ENCODE data around the gene TMCO4.

The TMCO4 gene

DNA sequence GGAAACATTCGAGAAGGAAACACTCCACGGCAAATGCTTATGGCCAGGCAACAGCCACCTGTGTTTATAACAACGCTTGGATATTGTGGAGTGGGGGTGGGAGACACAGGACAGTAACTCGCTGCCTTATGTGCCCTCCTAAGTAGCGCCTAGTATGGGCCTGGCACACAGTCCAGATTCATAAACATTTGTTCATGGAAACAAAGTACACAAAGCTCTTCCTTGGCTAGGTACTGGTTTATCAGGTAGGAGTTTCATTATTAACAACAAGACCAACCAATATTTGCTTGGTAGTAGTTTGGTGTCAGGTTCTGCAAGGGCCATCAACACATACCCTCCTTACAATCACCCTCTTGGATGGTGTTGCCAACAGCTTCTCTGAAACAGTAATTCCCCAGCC, 23.4 kb downstream of the TMCO4 start:
- TF ChIP-seq, protein P1, sequence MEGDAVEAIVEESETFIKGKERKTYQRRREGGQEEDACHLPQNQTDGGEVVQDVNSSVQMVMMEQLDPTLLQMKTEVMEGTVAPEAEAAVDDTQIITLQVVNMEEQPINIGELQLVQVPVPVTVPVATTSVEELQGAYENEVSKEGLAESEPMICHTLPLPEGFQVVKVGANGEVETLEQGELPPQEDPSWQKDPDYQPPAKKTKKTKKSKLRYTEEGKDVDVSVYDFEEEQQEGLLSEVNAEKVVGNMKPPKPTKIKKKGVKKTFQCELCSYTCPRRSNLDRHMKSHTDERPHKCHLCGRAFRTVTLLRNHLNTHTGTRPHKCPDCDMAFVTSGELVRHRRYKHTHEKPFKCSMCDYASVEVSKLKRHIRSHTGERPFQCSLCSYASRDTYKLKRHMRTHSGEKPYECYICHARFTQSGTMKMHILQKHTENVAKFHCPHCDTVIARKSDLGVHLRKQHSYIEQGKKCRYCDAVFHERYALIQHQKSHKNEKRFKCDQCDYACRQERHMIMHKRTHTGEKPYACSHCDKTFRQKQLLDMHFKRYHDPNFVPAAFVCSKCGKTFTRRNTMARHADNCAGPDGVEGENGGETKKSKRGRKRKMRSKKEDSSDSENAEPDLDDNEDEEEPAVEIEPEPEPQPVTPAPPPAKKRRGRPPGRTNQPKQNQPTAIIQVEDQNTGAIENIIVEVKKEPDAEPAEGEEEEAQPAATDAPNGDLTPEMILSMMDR (IDR thresholded peaks at IDR 0.05; ENCODE audit: low read depth, low read length) = no peak
- no peak overlapping the region for H3K4me3 ChIP-seq (ENCODE audit: low read depth, low read length)
- no peak for DNase-seq (ENCODE audit: low read depth, low spot score)
- in situ Hi-C loops (cut with HindIII; ENCODE audit: low sequenced_read_pairs) = no loop called here

- DNase-seq (ENCODE audit: low read depth, low spot score) = no peak
Measured at GRCh38 chr1:19775831-19776230, 23.9 kb downstream of the TMCO4 start.

DNA sequence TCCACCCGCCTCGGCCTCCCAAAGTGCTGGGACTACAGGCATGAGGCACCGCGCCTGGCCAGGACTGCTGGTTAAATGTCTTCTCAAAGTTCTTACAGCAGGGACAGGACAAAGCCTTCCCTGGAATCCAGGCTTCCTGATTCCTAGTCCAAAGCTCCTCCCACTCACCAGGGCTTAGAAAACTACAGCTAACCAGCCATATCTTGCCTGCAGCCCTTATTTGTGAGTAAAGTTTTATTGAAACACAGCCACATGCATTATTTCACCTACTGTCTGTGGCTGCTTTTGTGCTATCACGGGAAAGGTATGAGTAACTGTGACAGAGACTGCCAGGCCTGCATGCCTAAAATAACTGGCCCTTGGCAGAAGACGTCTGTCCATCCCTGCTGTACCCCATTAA, 24.4 kb downstream of the TMCO4 start:
- in situ Hi-C loops (cut with HindIII; ENCODE audit: low sequenced_read_pairs) = no loop called here
- no peak overlapping the region for H3K4me3 ChIP-seq (ENCODE audit: low read depth, low read length)
- DNase-seq (ENCODE audit: low read depth, low spot score) = no peak
- TF ChIP-seq, protein P1 (IDR thresholded peaks at IDR 0.05; ENCODE audit: low read depth, low read length) = no peak

More at GRCh38 chr1:19775831-19776230, 23.9 kb downstream of the TMCO4 start:
- in situ Hi-C loops (cut with HindIII; ENCODE audit: low sequenced_read_pairs) = no loop called here
- H3K4me3 ChIP-seq (ENCODE audit: low read depth, low read length) = no peak overlapping the region
- TF ChIP-seq, protein P1 (IDR thresholded peaks at IDR 0.05; ENCODE audit: low read depth, low read length) = no peak

DNA sequence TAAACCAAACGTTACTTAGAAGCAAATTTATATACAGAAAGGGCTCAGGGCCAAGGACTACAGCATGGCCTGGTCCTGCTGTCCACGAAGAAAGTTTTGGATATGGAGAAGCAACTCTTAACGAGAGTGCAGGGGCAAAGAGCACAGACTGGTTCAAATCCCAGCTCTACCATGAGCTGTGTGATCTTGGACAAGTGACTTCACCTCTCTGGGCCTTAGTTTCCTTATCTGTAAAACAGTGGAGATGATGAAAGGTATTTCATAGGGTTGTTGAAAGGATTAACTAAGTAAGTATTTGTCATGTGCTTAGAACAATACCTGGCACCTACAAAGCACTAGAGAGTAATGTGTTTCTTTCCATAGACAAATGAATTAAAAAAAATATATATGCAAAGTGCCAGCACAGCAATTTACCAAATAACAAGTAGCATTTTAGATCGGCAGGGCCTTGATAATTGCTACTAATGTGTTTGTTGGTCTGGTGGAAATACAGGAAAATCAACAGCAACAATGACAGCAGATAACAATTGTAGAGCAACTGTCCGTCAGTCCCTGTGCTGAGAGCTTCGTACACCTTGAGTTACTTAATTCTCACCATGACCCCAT, 25.4 kb downstream of the TMCO4 start:
- H3K4me3 ChIP-seq (ENCODE audit: low read depth, low read length) = no peak overlapping the region
- TF ChIP-seq, protein P1 (IDR thresholded peaks at IDR 0.05; ENCODE audit: low read depth, low read length) = no peak
- in situ Hi-C loops (cut with HindIII; ENCODE audit: low sequenced_read_pairs) = no loop called here
- DNase-seq (ENCODE audit: low read depth, low spot score) = no peak

- DNase-seq (ENCODE audit: low read depth, low spot score) = no peak
- in situ Hi-C loops (cut with HindIII; ENCODE audit: low sequenced_read_pairs) = no loop called here
- no peak overlapping the region for H3K4me3 ChIP-seq (ENCODE audit: low read depth, low read length)
- TF ChIP-seq, protein P1 (IDR thresholded peaks at IDR 0.05; ENCODE audit: low read depth, low read length) = no peak
Measured at GRCh38 chr1:19773485-19773884, 26.2 kb downstream of the TMCO4 start.

- DNase-seq (ENCODE audit: low read depth, low spot score) = no peak
- H3K4me3 ChIP-seq (ENCODE audit: low read depth, low read length) = no peak overlapping the region
- TF ChIP-seq, protein P1 (IDR thresholded peaks at IDR 0.05; ENCODE audit: low read depth, low read length) = no peak
- in situ Hi-C loops (cut with HindIII; ENCODE audit: low sequenced_read_pairs) = no loop called here
Measured at GRCh38 chr1:19772053-19772452, 27.7 kb downstream of the TMCO4 start.

All from astrocyte of the spinal cord (primary cell).